ELF-1 (cell line): Measurements from ENCODE around the gene GMDS.

Experiments used
- DNase-seq: peaks from one replicate; pipeline ENCODE4 v3.0.0-alpha.2; 2016; ENCODE audit warnings: low read depth, low spot score

GMDS gene

DNA sequence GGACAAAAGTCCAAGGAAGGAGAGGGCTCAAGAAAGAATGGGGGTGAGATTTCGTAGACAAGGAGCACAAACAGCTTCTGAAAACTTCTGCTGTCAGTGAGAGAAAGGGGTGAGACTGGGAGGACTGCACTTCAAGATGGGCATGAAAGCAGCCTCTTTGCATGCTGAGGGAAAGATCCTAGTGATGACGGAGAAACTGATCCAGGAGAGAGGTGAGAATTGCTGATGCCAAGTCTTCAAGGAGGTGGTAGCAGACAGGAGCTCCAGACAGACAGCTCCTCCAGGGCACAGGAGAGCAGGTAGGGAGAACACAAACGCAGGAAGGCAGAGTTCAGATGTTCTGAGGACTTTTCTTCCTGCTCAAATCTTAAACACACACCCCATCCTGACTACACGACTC, 303.9 kb downstream of the GMDS start:
- no peak for DNase-seq

DNA sequence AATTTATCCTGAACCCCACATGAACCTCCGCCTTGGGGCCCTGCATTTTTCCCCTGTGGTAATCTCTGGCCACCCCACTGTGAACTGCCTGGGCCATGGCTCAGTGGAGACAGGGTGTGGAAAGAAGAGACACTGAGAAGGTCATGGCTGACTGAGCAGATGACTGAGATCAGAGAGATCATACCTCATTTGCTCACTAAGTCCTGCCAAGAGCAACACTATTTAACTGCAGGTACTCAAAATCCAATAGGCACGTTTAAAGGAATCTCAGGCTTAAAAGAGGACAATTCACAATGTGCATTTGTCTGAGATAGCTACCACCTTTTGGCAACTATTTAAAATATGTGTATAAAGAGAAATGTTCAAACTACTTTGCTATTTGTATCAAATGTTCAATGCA, 305.0 kb downstream of the GMDS start:
- DNase-seq = no peak

DNA sequence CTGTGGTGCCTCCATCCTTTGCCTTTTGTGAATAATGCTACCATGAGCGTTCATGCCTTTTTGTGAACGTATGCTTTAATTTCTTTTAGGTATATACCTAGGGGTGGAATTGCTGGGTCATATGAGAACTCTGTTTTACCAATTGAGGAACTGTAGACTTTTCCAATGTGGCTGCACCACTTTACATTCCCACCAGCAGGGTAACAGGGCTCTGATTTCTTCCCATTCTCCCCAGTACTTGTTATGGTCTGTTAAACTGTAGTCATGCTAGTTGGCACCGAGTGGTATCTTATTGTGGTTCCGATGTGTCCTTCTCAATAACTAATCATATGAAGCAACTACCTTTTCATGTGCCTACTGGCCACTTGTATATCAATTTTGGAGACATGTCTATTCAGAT, 312.1 kb downstream of the GMDS start:
- DNase-seq = no peak

DNA sequence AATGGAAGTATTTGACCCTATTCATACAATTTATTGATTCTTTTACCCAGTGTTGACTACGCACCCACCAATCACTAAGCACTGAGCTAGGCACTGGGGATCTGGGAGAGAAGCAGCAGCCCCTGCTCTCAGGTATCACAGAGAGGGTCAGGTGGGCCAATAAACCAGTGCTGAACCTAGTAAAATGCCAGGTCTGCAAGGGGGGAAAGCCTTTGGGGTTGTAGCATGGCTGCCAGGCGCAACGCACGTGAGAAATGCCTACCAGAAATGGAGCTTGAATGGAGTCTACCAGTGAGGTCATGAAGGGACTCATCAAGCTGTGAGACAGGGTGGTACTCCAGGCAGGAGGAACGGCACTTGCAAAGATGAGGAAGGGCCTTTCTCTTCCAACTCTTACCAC, 313.6 kb downstream of the GMDS start:
- no peak for DNase-seq

DNA sequence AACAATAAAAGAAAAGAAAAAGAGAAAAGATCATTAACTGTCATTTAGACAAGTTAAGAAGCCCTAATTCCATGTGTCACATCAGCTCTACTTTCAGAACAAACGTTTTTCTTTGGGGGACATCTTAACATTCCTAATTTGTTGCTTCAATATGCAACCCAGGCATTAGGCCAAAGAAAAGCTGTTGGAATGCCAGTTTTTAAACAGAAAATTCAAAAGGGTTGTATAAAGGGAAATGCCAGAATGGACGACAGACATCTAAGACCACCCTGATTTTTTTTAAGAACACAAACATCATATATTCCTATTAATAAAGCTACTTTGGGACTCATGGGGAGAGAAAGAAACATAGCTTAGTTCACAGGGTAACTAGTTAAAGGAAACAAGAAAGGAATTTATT, 315.0 kb downstream of the GMDS start:
- no peak for DNase-seq

DNA sequence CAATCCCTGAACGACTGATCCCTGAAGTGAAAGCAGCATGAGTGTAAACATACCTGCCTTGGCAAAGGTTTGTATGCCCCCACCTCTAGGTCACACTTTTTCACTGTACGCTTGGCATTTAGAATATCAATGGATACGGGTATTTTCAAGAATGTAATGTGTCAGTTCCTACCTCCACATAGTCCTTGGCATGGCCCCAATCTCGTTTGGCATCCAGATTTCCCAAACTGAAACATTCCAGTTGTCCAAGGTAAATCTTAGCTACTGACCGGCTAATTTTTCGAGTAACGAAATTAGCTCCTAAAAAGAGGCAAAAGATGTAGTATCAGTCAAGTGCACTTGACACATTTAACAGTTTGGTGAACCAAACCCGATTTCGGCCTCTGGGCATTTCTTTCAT, 315.5 kb downstream of the GMDS start:
- DNase-seq = no peak

DNA sequence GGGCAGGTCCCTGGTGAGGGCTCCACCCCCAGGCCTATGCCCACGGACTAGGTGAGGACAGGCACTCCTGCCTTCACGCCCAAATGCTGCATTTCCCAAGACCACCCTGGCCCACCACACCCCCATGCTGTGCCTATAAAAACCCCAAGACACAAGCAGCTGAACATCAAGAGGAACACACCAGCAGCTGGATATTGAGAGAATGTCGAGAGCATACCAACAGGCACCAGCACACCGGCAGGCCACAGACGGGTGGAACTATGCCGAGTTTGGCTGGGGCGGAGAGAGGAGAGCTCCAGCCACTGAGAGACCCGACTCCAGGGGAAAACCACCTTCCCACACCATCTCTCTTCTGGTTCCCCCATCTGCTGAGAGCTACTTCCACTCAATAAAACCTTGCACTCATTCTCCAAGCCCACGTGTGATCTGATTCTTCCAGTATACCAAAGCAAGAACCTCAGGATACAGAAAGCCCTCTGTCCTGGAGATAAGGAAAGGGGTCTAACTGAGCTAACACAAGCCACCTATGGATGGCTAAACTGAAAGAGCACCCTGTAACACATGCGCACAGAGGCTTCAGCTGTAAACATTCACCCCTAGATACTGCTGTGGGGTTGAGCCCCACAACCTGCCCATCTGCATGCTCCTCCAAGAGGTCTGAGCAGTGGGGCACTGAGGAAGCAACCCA, 319.5 kb downstream of the GMDS start:
- DNase-seq = no peak

DNA sequence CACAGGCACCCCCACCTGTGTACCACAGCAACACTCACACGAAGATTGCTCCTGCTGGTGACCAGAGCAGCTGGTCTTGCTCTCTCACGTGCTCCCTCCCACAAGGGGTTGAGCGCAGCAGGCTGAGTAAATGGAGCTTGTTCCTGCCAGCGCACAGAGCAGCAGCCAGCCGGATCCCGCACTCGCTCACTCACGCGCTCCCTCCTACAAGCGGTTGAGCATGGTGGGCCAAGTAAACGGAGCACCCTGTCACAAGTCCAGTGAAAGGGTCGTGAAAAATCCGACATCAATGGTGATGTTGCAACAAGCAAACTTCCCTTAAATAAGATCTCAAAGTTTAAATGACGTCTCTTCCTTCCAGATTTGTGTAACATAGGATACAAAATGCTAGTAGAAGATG, 322.0 kb downstream of the GMDS start:
- DNase-seq = no peak

DNA sequence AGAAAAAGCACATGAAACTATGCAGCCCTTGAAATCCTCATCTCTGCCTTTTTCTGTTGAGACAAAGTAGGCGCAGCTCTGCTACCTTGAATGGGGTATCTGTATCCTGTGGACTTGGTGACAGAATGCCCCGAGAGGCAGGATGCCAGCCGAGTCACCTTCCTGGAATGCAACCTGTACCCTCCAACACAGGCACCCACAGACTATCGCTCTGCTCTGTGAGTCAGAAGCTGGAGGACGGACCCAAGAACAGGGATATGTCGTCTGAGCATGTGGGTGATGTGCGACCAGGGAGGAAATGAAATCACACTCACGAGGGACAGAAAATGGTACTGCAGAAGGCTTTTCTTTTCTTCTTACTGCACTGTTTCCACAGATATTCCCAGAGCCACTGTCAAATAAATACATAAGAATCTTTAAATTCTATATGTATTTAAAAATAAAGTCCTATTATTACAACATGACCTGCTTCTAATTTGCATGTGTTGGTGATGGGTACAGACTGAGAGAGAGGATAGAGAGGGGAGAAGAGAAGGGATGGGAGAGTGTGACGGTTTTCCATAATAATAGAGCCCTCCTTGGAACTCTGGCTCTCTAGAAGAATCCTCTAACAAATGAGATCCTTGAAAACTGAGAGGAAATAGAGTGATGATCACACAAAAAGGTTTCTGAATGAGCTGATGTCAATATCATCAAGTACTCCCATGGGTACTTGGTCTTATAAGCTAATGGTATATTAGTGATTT, 327.6 kb downstream of the GMDS start:
- DNase-seq = no peak

DNA sequence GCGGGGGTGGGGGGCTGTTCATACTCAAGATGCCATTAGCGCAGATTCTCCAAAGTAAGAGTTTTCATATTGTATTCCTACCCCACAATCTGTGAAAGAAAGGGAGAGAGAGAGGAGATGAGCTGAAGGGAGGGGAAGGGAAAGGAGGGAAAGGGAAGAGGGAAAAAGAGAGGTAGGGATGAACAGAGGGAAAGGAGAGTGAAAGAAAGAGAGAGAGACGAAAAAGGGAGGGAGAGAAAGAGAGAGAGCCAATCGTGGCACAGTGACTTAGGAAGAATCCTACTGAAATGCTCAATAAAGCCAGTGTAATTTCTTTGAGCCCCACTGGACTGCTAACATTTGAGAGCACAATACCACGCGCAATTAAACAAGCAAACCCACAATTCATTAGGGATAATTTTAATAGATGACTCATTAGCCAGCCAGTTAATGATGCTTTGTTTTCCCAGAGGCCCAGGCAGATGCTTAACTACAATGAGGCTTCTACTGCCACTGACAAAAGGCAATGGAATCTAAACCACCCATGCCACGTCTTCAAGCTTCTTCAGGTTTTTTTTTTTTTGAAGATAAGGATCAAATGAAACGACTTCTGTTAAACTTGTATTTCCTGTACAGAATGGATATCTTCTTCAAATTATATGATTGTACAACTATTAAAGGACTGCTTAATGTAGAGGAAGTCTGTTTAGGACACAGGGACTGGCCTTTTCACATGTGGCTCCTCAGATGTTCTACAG, 328.9 kb downstream of the GMDS start:
- DNase-seq = no peak

DNA sequence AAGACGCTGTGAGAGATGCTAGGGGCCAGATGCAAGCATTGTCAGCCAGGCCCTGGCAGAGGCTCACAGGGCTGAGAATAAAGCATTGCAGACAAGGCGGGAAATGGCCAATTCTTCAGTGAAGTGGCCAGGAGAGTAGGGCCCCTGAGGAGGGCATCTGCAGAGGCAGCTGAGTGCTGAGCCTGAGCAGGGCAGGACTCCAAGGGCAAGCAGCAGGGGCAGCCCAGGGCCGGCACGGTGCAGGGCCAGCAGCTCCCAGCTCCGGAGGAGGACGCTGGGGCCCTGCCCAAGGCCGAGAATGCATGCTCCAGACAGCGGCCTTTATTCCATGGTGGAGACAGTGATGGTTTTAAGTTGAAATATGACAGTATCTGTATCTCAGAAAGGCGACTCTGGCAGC, 330.2 kb downstream of the GMDS start:
- no peak for DNase-seq

DNA sequence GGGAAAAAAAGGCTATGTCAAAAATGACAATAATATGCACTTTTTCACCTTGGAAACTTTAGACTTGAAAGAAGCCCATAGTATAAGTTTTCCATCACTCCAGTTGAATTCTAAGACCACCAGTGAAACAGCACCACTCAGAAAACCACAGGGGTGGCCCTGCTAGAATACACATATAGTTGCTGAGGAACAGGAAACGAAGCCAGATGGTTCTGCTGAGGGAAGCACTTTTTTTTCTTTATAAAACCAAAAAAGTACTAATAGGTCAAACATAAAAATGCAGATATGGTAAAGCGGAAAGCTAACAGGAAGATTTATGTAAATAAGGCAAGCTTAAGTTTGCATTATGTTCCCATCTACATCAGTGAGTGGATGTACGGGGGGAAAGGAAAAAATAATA, 331.8 kb downstream of the GMDS start:
- no peak for DNase-seq

DNA sequence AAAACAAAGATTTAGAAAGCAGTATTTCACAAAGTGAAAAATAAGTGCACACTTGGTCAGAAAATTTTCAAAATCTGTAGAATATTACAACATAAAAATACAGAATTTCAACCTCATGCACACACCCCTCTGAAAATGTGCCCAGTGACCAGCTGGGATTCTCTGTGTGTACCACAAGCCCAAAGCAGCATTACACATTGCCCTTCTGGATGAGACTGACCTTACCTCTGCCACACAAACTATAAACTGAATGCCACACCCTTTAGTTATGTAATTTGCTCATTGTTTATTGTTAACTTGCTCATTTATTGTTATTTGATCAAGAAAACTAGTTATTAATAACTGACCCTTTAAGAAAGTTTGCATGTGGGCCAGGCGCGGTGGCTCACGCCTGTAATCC, 332.7 kb downstream of the GMDS start:
- no peak for DNase-seq

DNA sequence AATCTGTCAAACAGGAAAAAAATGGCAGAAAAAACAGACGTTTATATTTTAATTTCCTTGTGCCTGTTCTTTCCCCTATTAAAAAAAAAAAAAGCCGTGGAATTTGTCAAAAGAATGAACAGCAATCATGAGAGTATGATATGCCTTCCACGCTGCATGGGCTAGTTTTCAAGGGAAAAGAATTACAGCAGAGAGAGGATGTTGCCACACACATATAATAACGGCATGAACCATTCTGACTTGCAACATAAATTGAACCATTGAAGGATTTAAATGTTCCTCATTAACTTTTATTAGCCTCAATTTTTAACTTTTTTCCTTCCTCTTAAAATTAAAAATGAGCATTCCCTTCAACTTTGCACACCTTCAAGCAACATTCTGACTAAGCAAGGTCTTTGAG, 333.9 kb downstream of the GMDS start:
- DNase-seq = no peak

DNA sequence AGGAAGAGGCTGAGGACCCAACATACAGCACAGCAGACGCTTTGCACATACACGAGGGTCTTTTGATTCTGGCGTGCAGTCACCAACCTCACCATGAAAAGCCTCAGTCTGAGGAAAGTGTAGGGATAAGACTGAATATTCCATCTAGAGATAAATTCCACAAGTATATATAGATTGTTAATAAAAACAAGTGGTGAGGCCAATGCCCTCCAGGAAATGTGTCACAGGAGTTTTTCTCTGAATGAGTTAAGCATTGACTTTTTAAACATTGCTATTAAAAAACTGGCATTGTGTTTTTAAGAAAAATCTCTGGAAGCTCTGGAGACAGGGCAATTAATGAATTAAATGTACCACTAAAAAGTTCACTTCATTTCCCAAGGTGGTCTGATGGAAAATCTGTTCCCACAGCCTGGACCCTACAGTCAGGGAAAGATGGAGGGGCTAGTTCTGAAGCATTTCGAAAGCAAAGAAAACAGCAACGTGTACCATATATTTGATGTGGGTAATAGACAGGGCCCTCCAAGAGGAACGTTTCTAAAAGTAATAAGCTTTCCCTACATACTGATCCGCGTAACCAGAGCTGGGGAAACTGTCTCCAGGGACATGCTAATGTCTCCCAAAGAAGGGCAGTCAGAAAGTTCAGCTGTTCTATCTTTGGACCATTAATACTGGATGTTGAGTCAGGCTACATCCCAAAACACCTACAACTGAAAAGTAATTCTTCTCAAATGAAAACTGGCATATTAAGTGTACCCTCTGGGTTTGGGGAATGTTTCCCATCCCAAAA, 334.6 kb downstream of the GMDS start:
- DNase-seq = no peak

DNA sequence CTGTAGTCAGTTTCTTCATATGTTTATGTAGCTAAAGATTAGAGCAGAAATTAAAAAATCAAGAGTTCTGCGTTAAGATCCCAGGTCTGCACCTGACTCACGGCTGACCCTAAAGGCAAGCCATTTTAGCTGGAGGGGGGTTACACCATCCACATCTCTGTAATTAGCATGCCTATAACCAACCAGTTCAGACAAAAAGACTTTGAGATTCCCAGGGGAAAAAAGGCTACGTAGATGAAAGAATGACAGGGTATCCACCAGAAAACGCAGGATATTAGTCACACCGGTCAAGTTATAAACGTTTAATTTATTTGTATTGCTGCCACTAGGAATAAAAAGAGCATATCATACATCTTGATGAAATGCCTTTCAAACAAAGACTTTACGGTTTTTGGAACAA, 336.6 kb downstream of the GMDS start:
- DNase-seq = peak; percentile 47

DNA sequence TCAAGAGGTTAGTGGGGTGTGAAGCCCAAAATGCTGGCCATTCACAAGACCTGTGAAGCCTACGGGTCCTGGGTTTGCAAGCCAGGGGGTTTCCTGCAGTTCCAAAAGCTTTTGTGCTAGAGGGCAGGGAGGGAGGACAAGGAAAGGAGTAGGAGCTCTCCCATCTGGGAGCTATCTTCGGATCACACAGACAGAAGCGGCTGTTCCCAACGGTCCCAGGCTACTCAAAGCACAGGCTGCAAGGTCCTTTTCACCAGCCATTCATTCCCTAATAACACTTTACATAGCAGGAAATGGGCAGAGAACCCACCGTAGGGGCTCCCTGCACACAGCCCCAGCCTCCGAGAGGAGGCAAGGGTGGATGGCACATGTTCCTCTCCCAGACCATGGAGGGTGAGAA, 338.8 kb downstream of the GMDS start:
- peak; percentile 42 for DNase-seq

DNA sequence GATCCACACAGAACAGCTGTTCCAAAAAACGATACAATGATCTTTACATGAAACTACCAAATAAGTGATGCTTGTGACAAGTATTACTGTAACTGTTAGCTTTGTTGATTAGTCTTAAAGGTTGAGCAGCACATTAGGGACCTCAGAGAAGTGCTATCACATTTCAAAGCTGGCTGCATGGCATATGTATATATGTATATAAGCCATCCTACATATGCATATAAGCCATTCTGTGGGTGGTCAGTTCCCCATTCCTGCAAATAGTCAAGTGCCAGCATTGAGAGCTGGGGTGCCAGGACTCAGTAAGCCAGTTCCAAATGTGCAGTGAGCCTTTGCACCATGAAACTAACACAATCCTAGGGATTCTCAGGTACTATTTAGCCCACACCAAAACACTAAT, 339.4 kb downstream of the GMDS start:
- no peak for DNase-seq

DNA sequence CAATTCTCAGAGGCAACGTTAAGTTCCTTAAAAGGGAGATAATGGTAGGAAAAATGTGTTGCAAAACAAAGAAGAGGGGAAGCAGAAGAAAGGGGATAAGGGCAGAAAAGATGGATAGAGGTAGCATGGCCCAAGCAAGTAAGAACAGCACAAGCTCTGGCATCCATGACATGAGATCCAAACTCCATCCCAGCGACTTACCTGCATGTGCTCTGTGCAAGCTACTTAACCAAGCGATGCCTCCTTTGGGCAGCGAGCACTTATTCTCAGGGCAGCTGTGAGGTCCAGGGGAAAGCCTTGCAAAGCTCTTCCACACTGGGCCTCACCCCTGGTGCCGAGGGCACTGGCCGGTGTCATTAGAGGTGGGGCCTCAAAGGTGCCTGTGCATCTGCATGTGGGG, 340.5 kb downstream of the GMDS start:
- no peak for DNase-seq

DNA sequence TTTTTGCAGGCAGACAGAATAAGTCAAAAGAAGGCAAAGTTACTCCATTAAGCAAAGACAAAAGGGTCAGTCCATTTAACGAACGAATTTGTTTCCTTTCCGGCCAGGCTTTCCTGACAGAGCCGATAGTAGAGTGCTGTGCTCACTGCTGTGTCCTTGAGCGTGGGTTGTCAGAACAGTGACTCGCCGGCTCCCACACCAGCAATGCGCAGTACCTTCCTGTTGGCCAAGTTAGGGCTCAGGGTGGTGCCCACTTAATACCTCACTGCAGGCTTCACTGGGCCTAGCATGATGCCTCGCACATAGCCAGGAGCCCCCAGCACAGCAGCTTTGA, 341.0 kb downstream of the GMDS start:
- no peak for DNase-seq

DNA sequence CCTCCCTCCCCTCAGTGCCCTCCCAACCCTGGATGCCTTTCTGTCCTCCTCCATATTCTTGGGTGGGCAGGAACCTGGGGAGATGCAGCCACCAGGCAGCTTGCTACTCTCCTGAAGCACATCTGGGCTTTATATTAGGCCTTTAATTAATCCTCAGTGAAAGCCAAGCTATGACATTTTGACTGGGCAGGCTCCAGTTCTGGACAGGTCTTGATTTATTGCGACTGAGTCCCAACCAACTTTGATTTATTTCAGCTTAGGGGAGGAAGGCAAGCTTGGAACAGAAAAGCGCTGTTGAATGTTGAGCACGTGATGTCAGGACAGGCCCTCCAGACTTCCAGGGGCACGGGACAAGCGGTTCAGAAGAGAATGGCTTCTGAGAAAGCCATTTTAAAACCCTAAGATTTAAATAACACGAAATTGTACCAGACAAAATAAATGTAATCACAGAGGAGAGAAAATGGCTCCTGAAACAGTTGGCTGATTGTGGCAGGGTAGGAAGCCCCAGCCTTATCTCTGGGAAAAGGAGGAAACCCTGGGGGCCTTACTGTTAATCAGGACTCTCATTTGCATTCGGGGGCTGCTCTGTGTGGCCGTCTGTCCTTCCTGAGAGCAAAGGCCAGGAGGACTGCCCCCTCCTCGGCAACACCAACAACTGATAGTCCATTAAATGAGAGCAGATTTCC, 341.5 kb downstream of the GMDS start:
- peak; percentile 64 for DNase-seq

DNA sequence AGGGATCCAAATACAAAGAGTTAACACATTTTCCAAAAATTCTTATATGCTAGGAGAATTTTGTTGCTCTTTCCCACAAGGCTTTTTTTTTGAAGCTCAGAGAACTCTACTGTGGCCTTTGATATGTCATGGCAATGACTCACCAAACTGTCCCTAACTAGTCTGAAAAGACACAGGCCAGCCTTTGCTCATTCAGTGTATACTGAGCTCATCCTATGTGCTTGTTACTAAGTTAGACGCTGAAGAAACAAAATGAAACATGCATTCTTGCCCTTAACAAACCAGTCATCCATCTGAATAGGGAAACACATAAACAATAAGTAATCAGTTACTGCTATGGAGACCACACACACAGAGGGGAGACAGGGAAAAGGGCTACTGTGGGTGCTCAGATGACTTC, 343.8 kb downstream of the GMDS start:
- DNase-seq = no peak
